AG10803 (cell line): ENCODE results near the gene VANGL2.

ENCODE experiments used
- DNase-seq: peaks from one replicate; pipeline ENCODE4 v3.0.0; 2010; ENCODE audit warnings: low read depth
- H3K4me3 ChIP-seq: 2 replicates; pipeline ENCODE4 v1.5.1; 2011; ENCODE audit warnings: mild to moderate bottlenecking, low read length, control low read depth
- CTCF ChIP-seq: conservative IDR thresholded peaks from 2 replicates; pipeline ENCODE4 v1.5.1; 2011; ENCODE audit warnings: mild to moderate bottlenecking, low read length, control low read depth, inconsistent platforms

Gene VANGL2

GRCh38 chr1:160400646-160401486, 502 bp downstream of the VANGL2 start:
- no peak overlapping the region for H3K4me3 ChIP-seq
- DNase-seq, result no peak
- TF ChIP-seq CTCF, result no peak

GRCh38 chr1:160401487-160401805, 1.1 kb downstream of the VANGL2 start:
- no peak for DNase-seq
- no peak for TF ChIP-seq CTCF
- H3K4me3 ChIP-seq, result no peak overlapping the region

GRCh38 chr1:160402001-160402795, 1.8 kb downstream of the VANGL2 start:
- no peak for DNase-seq
- no peak for TF ChIP-seq CTCF
- no peak overlapping the region for H3K4me3 ChIP-seq

- no peak overlapping the region for H3K4me3 ChIP-seq
- DNase-seq, result no peak
- no peak for TF ChIP-seq CTCF
Observed at GRCh38 chr1:160403244-160403643, 2.9 kb downstream of the VANGL2 start.

- no peak for DNase-seq
- no peak overlapping the region for H3K4me3 ChIP-seq
- no peak for TF ChIP-seq CTCF
Observed at GRCh38 chr1:160404094-160404493, 3.7 kb downstream of the VANGL2 start.

GRCh38 chr1:160405331-160405877, 5.0 kb downstream of the VANGL2 start:
- TF ChIP-seq CTCF, result no peak
- DNase-seq, result no peak

More at GRCh38 chr1:160405331-160405877, 5.0 kb downstream of the VANGL2 start:
- no peak overlapping the region for H3K4me3 ChIP-seq
